IPS-NIHi11 (cell line): ENCODE data around the gene SH3GL3.

ENCODE experiments used
- DNase-seq: peaks from one replicate; pipeline ENCODE4 v3.0.0; 2012; ENCODE audit warnings: mixed read lengths, low spot score

Gene SH3GL3

DNA sequence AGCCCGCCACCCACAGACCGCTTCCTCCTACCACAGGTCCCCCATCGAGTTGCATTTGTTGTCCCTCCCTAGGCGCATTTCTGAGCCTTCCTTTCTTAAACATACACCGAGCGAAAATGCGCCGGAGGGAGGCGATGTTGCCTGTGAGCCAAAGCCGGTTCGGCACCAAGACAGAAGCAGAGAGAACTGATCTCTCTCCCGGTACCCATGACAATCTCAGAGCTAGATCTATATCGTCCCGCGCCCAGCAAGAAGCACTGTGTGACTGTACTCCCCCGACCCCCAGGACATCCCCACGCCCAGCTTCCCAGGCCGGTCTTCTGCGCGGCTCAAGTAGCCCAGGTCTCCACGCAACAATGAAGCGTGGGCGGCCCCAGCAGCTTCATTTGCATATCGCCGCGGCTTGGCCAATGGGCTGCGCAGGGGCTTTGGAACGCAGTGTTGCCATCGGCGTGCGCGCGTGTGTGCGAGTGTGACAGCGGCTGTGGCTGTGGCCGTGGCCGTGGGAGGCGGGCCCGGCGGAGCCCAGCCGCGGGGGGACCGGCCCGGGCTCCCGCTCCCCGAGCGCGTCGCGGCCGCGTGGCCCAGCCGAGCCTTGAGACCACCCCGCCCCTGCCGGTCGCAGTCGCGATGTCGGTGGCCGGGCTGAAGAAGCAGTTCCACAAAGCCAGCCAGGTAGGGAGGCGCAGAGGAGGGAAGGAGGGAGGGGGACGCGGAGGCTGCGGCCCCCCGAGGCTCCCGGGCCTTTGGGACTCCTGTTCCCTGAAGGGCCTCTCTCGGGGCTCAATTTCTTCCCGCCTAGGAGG, at the start of gene SH3GL3:
Gene SH3GL3, plus strand, starts transcription at position 438 of the 806 bp plus-strand sequence. Its CDS starts 193 bp downstream, at position 631.
- peak; percentile 79 for DNase-seq

GRCh38 chr15:83398626-83399025, 48.5 kb upstream of the SH3GL3 start:
- no peak for DNase-seq

- no peak for DNase-seq
These were observed 43.0 kb upstream of the SH3GL3 start for GRCh38 chr15:83404121-83404520.

DNA sequence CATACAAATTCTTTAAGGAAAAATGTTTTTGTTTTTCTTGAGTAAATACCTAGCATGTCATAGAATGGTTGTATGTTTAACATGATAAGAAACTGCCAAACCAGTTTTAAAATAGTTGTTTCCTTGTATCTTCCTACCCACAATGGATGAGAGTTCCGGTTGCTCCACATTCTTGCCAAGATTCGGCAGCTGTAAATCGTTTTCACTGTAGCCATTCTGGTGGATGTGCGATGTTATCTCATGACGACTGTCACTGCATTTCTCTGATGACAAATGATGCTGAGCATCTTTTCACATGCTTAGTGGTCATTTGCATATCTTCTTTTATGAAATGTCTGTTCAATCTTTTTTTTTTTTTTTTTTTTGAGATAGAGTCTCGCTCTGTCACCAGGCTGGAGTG, 36.6 kb upstream of the SH3GL3 start:
- DNase-seq: no peak

GRCh38 chr15:83413054-83413719, 34.0 kb upstream of the SH3GL3 start:
- DNase-seq: no peak

- no peak for DNase-seq
These were observed 25.1 kb upstream of the SH3GL3 start for GRCh38 chr15:83422081-83422480.

GRCh38 chr15:83422541-83422940, 24.6 kb upstream of the SH3GL3 start:
- DNase-seq: no peak

GRCh38 chr15:83424101-83424500, 23.0 kb upstream of the SH3GL3 start:
- no peak for DNase-seq

DNA sequence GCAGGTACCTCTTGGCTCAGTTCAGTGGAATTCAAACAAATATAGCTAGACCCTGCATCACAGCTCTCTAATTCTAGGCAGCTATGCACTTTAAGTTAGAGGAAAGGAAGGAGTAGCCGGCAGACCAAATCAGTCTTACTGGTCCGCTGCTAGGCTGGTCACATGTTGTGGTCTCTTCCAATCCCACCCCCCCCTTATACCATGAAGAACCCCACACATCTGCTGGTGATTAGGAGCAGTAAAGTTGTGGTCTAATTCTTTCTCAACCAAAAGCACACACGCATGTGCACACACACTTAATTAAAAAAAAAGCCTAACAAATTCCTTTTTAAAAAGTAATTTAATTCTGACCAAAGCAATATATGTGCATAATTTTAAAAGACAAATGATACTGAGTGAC, 16.7 kb upstream of the SH3GL3 start:
- no peak for DNase-seq

DNA sequence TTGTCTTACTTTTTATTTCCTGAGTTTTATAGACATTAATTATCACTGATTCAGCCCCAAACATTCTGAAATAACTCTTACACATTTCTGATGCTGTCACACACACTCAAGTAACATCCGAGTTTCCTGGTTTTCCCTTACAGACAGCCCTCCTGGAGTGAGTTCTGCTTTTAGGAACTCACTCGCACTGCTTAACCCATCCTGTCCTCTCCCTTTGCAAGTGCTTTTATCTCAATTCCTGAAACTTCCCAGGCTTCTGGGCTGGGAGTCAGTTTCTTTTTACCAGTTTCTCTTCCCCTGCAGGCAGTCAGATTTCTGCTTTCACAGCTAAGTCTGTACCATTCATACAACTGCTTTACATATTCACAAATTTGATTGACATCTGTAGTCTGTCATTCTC, 15.6 kb upstream of the SH3GL3 start:
- DNase-seq: no peak

GRCh38 chr15:83435202-83435601, 11.9 kb upstream of the SH3GL3 start:
- DNase-seq: no peak

GRCh38 chr15:83435782-83436181, 11.4 kb upstream of the SH3GL3 start:
- DNase-seq: no peak

- DNase-seq: peak; percentile 39
These were observed 10.5 kb upstream of the SH3GL3 start for GRCh38 chr15:83436513-83437158.

GRCh38 chr15:83443076-83443847, 3.9 kb upstream of the SH3GL3 start:
- DNase-seq: no peak

GRCh38 chr15:83444936-83445335, 2.2 kb upstream of the SH3GL3 start:
- no peak for DNase-seq

DNA sequence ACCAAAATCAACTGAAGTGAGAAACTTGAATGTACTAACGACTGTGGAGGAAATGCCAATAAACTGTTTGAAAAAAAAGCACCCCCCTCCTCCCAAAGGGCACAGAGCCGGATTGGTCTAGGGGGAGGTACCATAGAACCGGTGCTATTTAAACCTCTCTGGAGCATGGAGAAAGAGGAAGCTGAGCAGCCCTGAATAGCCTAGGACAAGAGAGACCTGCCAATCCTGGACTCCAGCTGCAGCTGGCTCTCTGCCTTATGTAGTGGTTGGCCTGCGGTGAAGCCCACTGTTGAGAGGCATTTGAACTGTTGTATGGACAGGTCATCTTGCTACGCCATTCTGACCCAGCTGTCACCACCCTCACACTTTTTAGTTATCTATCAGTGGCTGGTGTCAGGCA, 1.5 kb upstream of the SH3GL3 start:
- DNase-seq: no peak

GRCh38 chr15:83446417-83446816, 724 bp upstream of the SH3GL3 start:
- no peak for DNase-seq

DNA sequence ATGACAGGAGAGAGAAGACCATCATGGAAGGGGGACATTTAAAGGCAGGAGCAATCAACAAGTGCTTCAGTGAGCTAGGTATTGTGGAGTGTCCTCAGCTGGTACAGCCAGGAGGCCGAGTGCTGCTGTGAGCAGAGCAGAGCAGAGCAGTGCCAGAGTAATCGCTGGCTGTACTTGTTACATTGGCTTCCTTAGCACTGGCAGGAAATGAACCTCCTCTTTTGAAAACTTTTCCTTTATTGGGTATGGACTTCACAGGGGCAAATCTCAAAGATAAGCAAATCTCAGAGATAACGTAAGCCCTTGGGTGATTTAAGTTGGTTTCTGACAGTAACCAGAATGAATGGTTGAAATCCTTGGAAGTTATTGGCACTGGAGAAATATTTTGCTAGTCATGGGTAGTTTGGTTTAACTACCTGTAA, 2.1 kb downstream of the SH3GL3 start:
- DNase-seq: no peak

GRCh38 chr15:83449937-83450506, 2.9 kb downstream of the SH3GL3 start:
- DNase-seq: no peak

DNA sequence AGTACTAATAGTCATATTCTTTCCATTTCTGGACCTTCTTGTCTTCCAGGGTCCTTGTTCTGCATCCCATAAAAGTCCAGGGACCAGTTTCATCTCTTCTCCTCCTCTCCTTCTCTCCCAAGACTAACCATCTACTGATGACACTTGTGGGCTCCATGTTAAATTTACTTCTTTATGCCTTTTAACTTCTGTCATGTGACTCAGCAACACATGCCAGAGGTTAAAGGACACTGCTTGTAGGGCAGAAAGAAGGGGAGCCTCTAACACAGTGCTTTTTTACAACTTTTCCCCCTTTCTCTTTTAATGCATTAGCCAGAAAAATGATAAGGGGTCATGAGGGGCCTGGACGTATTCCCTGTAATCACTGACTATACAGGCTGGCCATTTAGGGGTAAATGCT, 10.0 kb downstream of the SH3GL3 start:
- no peak for DNase-seq

- no peak for DNase-seq
These were observed 11.2 kb downstream of the SH3GL3 start for GRCh38 chr15:83458381-83458780.

GRCh38 chr15:83462026-83462425, 14.9 kb downstream of the SH3GL3 start:
- DNase-seq: no peak
